Body of pancreas (tissue), 4 donors: ENCODE data around the gene OMA1.

Source experiments
- CTCF ChIP-seq, 7 experiments: fragments of 450-650 bp in 4 of 7; fragments of 200-600 bp in 3 of 7; sonication (generic) in 3 of 7; IDR thresholded peaks; one replicate each; pipeline ENCODE4 v1.5.1; 2016 to 2019; ENCODE audit warnings: antibody characterized with exemption in 7 of 7
- POLR2A ChIP-seq, 3 donors: fragments of 450-650 bp; IDR thresholded peaks; one replicate each; pipeline ENCODE4 v1.6.1; 2016; ENCODE audit warnings: antibody characterized with exemption in 3 of 3, mild to moderate bottlenecking in 2 of 3

- no peak for TF ChIP-seq CTCF (IDR thresholded peaks at IDR 0.05)
- TF ChIP-seq POLR2A (IDR thresholded peaks at IDR 0.05): no peak
Observed at GRCh38 chr1:58570094-58570493, 23.6 kb upstream of the OMA1 start.
